GM18861 (cell line): Measurements from ENCODE around the gene PLEKHB2.
"Not testable (repeated sequence)": the region's sequence is repeated elsewhere in the genome, so short reads cannot be mapped to it uniquely, and the experiment has no call there.

Experiments used
- ATAC-seq: cut with Tn5 transposase; IDR thresholded peaks from one replicate; pipeline ENCODE4 v1.9.1; 2021; ENCODE audit not compliant: unreplicated experiment

The PLEKHB2 gene

GRCh38 chr2:131142849-131143248, 37.7 kb downstream of the PLEKHB2 start:
- ATAC-seq = no peak

- no peak for ATAC-seq
These were observed 38.7 kb downstream of the PLEKHB2 start for GRCh38 chr2:131143803-131144202.

- ATAC-seq = peak; percentile 69
These were observed 39.9 kb downstream of the PLEKHB2 start for GRCh38 chr2:131145040-131145439.

- ATAC-seq = no peak
These were observed 41.1 kb downstream of the PLEKHB2 start for GRCh38 chr2:131146231-131146630.

- ATAC-seq = no peak
These were observed 41.6 kb downstream of the PLEKHB2 start for GRCh38 chr2:131146749-131147148.

- no peak for ATAC-seq
These were observed 43.3 kb downstream of the PLEKHB2 start for GRCh38 chr2:131148426-131148825.

GRCh38 chr2:131150109-131150508, 45.0 kb downstream of the PLEKHB2 start:
- ATAC-seq = not testable (repeated sequence)

- ATAC-seq = no peak
These were observed 46.3 kb downstream of the PLEKHB2 start for GRCh38 chr2:131151398-131151797.

- no peak for ATAC-seq
These were observed 46.9 kb downstream of the PLEKHB2 start for GRCh38 chr2:131152074-131152473.

GRCh38 chr2:131153529-131153928, 48.4 kb downstream of the PLEKHB2 start:
- ATAC-seq = no peak

- ATAC-seq = peak; percentile 89
These were observed 49.0 kb downstream of the PLEKHB2 start for GRCh38 chr2:131154071-131154531.

GRCh38 chr2:131154647-131155046, 49.5 kb downstream of the PLEKHB2 start:
- ATAC-seq = no peak

- ATAC-seq = no peak
These were observed 50.2 kb downstream of the PLEKHB2 start for GRCh38 chr2:131155208-131155855.

- peak; percentile 37 for ATAC-seq
These were observed 51.5 kb downstream of the PLEKHB2 start for GRCh38 chr2:131156452-131157149.

GRCh38 chr2:131165562-131165961, 60.4 kb downstream of the PLEKHB2 start:
- ATAC-seq = not testable (repeated sequence)

- no peak for ATAC-seq
These were observed 63.4 kb downstream of the PLEKHB2 start for GRCh38 chr2:131168538-131168937.

GRCh38 chr2:131178050-131178449, 72.9 kb downstream of the PLEKHB2 start:
- not testable (repeated sequence) for ATAC-seq

GRCh38 chr2:131178721-131179418, 73.7 kb downstream of the PLEKHB2 start:
- not testable (repeated sequence) for ATAC-seq

- not testable (repeated sequence) for ATAC-seq
These were observed 76.3 kb downstream of the PLEKHB2 start for GRCh38 chr2:131181451-131181850.

GRCh38 chr2:131193421-131193820, 88.3 kb downstream of the PLEKHB2 start:
- ATAC-seq = not testable (repeated sequence)

- ATAC-seq = not testable (repeated sequence)
These were observed 91.0 kb downstream of the PLEKHB2 start for GRCh38 chr2:131196186-131196585.
